AG04450 (cell line): ENCODE data around the gene GALT. TPM values are rescaled to one million over a fixed set of nuclear protein-coding genes. Genes with fewer than 3 reads are reported as not detected.

ENCODE experiments used
- CTCF ChIA-PET: fragments of 300-600, 350-600 bp; formaldehyde crosslinking; extraction: SDS; loops from one replicate; lab custom pipeline; 2022; ENCODE audit warnings: antibody characterized with exemption, inconsistent platforms; lab: Charles Lee
- POLR2A ChIA-PET: fragments of 350-600 bp; formaldehyde crosslinking; extraction: SDS; loops from one replicate; lab custom pipeline; 2021; ENCODE audit warnings: antibody characterized with exemption, inconsistent platforms; lab: Yijun Ruan, JAX
- DNase-seq: peaks from one replicate; pipeline ENCODE4 v3.0.0-alpha.2; 2011; ENCODE audit warnings: low read depth, low spot score
- H3K27ac ChIP-seq: one replicate; pipeline ENCODE4 v1.5.1; 2012; ENCODE audit warnings: low read depth, low read length, control low read depth
- H3K27me3 ChIP-seq: one replicate; pipeline ENCODE4 v1.6.0; 2012; ENCODE audit warnings: low read length; ENCODE audit not compliant: control insufficient read depth, insufficient read depth
- H3K4me3 ChIP-seq: 2 replicates; pipeline ENCODE4 v1.5.1; 2011; ENCODE audit warnings: mild to moderate bottlenecking, low read depth, low read length, control low read depth
- H3K9me3 ChIP-seq: 2 replicates; pipeline ENCODE4 v1.5.1; 2012; ENCODE audit warnings: low read length; ENCODE audit not compliant: control insufficient read depth, insufficient read depth
- polyA plus RNA-seq: library from polyadenylated mRNA; depleted of rRNA; stranded (reverse); fragments of >200 nt; gene quantifications from 2 replicates; pipeline ENCODE4 v1.2.3, GENCODE V29; 2011
- TF ChIP-seq, protein P1 (sequence below): IDR thresholded peaks from 2 replicates; pipeline ENCODE4 v1.5.1; 2011; ENCODE audit warnings: low read depth, low read length, control low read depth, inconsistent platforms

GALT gene
- polyA plus RNA-seq, 1 experiment, result 24.8 TPM

DNA sequence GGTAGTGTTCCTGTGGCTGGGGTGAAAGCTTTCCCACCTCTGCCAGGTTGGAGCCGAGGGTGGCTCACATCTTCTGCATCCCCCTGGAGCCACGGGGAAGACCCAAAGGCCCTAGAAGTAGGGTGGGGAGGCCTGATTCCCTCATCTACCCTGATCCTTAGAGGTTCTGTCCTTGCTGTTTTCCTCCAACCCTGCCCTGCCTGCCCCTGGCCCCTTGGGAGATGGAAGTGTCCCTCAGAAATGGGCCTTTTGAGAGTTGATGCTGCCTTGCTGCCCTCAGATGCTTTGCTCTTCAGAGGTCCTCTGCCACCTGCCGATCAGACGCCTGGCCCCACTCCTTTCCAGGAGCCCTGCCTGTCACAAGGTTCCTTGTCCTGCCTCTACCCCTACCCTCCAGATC lies 38.3 kb downstream of the GALT start:
- no peak for DNase-seq
- TF ChIP-seq, protein P1, sequence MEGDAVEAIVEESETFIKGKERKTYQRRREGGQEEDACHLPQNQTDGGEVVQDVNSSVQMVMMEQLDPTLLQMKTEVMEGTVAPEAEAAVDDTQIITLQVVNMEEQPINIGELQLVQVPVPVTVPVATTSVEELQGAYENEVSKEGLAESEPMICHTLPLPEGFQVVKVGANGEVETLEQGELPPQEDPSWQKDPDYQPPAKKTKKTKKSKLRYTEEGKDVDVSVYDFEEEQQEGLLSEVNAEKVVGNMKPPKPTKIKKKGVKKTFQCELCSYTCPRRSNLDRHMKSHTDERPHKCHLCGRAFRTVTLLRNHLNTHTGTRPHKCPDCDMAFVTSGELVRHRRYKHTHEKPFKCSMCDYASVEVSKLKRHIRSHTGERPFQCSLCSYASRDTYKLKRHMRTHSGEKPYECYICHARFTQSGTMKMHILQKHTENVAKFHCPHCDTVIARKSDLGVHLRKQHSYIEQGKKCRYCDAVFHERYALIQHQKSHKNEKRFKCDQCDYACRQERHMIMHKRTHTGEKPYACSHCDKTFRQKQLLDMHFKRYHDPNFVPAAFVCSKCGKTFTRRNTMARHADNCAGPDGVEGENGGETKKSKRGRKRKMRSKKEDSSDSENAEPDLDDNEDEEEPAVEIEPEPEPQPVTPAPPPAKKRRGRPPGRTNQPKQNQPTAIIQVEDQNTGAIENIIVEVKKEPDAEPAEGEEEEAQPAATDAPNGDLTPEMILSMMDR, result no peak
- Histone ChIP-seq H3K4me3 (no peak overlapping the region), H3K9me3 (no peaks in the 10 kb centered on the region), H3K27me3 (no peaks in the 10 kb centered on the region), H3K27ac (no peak overlapping the region)
- ChIA-PET CTCF (interaction anchor here (2.3 to 2.9 kb wide), 2 partner anchors 16 to 18 kb away, joined by 14 to 16 read pairs; no protein-coding TSS in a partner anchor), POLR2A (no interaction called here)

DNA sequence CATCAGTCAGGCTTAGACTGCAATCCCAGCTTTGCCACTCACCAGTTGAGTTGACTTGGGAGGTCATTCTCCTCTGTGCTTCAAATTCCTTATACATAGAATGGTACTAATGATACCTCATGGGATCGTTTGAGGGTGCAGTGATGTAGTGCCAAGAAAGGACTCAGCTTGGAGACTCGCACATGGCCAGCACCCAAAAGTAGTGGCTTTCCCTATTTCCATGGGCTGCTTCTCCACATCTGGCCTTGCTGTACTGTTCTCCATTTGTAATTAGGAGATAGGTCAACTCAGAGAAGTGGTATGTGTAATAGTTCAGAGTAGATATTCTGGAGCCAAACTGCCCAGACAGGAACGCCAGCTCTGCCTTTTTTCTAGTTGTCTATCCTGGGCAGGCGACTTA lies 39.1 kb downstream of the GALT start:
- H3K27me3 ChIP-seq, result no peaks in the 10 kb centered on the region
- ChIA-PET POLR2A (no interaction called here), CTCF (interaction anchor here (0.8 to 2.9 kb wide), 3 partner anchors 15 to 214 kb away, joined by 3 to 16 read pairs (median 14); no protein-coding TSS in a partner anchor)
- H3K4me3 ChIP-seq, result no peak overlapping the region
- H3K9me3 ChIP-seq, result no peaks in the 10 kb centered on the region
- no peak overlapping the region for H3K27ac ChIP-seq
- no peak for DNase-seq
- TF ChIP-seq, protein P1, result no peak

DNA sequence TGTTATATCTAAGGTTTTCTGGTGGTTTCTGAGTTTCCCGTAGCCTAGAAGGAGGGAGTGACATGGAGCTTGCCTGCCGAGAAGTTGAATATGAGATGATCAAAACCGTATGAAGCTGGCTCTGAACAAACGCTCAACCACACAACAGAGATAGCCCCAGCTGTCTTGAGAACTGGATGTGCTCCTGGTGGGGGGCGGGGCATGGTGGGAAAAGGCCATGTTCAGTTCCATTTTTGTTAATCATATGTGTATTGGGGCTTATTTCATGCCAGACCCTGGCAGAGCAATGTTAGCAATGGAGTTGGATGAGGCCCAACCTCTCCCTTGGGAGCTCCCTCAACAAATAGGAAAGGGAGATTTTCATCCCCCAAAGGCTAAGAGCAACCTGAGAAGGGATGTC lies 39.8 kb downstream of the GALT start:
- no peaks in the 10 kb centered on the region for H3K27me3 ChIP-seq
- no peak overlapping the region for H3K27ac ChIP-seq
- ChIA-PET POLR2A (no interaction called here), CTCF (interaction anchor here (0.8 to 2.9 kb wide), 3 partner anchors 15 to 213 kb away, joined by 3 to 16 read pairs (median 14); no protein-coding TSS in a partner anchor)
- no peak overlapping the region for H3K4me3 ChIP-seq
- DNase-seq, result no peak
- TF ChIP-seq, protein P1, result no peak
- H3K9me3 ChIP-seq, result no peaks in the 10 kb centered on the region

DNA sequence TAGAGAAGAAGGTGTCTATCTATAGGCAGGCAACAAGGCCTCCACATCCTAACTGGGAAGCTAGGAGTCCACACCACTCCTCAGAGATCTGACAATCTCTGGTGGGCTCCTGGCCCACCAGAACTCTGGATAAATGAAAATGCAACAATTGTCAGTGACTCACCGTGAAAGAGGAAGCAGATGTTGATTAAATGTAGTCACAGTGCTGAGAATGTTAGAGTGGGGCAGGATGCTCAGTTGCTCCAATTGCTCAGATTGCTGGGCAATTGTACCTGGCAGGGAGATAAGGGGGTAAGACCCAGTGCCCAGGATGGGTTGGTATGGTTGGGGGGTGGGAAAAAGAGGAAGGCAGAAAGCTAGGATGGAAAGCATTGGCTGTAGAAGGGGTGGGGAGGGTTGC lies 40.3 kb downstream of the GALT start:
- no peak for DNase-seq
- no peaks in the 10 kb centered on the region for H3K27me3 ChIP-seq
- TF ChIP-seq, protein P1, result no peak
- no peaks in the 10 kb centered on the region for H3K9me3 ChIP-seq
- no peak overlapping the region for H3K27ac ChIP-seq
- CTCF ChIA-PET, result interaction anchor here (2.3 to 2.9 kb wide), 2 partner anchors 14 to 16 kb away, joined by 14 to 16 read pairs; no protein-coding TSS in a partner anchor
- no peak overlapping the region for H3K4me3 ChIP-seq
- POLR2A ChIA-PET, result no interaction called here

DNA sequence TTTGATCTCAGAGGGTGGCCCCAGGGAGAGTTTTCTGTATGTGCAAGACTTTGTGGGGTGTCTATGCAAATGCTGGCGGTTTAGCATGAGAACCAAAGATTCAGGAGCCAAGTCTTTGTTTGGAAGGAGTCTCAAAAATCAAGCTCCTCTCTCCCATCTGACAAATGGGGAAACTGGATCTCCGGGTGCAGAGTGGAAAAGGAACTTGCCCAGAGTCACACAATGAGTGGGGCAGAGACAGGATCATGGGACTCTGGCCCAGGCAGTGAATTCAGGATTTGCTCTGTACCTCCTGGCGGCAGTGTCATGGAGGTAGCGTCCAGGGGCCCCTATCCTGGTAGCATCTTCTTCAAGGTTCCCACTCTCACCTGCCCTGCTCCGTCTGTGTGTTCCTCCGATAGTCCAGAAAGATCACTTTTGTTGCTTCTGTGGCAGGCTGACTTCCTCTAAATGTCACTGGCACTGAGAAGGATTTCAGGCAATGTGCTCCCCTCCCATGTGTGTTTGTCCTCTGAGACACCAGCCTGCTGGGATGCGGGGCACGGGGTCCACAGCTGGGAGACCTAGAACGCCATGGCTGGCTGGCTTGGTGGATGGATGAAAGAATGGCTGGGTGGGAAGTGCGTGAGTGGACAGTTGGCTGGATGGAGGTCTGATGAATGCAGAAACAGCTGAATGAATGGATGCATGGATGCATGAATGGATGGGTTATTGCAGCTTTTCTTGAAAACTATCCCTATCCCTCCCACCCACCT lies 41.0 kb downstream of the GALT start:
- POLR2A ChIA-PET, result no interaction called here
- CTCF ChIA-PET, result interaction anchor here (2.2 to 2.9 kb wide), 3 partner anchors 13 to 15 kb away, joined by 8 to 16 read pairs (median 14); no protein-coding TSS in a partner anchor

More for the DNA sequence above, 41.0 kb downstream of the GALT start:
- H3K9me3 ChIP-seq, result no peaks in the 10 kb centered on the region
- TF ChIP-seq, protein P1, result no peak
- DNase-seq, result no peak
- H3K27ac ChIP-seq, result no peak overlapping the region
- no peak overlapping the region for H3K4me3 ChIP-seq
- H3K27me3 ChIP-seq, result no peaks in the 10 kb centered on the region
